Left forelimb (tissue), 1 donor: Measurements from ENCODE around the gene TMEM267.
"Not testable (repeated sequence)": the region's sequence is repeated elsewhere in the genome, so short reads cannot be mapped to it uniquely, and the experiment has no call there.

Experiments used
- DNase-seq: peaks from one replicate; pipeline ENCODE4 v3.0.0-alpha.2; 2018; ENCODE audit warnings: low spot score

Gene TMEM267

DNA sequence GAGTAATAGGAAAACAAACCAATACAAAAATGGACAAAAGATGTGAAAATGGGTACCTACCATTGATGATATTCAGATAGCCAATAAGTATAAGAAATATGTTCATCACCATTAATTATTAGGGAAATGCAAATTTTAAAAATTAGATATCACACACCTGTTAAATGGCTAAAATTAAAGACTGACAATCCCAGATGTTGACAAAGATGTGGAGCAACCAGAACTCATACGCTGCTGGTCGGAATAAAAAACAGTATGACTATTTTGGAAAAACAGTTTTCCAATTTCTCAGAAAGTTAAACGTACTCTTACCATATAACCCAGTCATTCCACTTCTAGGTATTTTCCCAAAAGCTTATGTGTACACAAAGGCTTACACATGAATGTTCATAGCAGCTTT is 27.1 kb downstream of the TMEM267 start:
- no peak for DNase-seq

GRCh38 chr5:43441575-43441974 is 42.1 kb downstream of the TMEM267 start:
- not testable (repeated sequence) for DNase-seq

DNA sequence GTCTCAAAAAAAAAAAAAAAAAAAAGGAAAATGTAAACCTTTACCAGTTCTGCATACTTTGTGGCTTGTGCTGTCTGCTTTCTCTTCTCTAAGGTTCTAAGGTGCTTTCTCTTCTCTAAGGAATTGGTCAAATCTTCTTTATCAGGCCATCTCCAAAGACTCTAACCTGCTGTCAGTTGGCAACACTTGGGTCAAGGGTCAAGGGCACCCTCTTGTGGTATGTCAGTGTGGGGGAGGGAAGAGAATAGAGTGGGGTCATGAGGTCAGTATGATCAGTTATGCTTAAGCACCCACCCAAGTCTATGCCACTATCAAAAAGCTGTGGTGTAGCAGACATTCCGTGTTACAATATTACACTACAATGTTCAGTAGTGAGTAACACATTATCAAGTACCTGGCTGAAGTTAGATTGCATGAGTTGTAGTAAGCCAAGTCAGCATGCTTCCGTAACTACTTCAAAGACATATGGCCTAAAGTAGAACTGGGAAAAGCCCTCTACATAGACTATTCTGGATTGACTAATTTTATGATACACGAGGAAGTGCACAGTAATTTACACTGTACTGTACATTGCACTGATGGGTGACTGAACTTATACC is 46.5 kb downstream of the TMEM267 start:
- no peak for DNase-seq

DNA sequence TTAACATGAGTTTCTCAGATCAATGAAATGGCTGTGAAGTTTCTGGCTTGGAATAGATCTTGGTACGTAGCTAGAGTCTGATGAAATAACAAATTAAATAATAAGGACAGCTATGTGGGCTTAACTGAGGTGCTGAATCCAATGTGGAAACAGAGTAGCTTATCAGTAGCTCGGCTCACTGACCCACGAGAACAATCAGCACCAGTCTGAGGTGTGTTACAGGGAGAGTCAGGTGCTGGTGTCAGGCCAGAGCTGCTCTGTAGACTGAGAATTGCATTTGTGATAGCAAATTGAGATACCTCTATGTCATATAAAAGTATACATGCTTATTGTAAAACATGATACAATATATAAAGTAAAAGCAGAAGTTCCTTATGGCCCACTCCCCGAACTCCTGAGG is 50.3 kb downstream of the TMEM267 start:
- no peak for DNase-seq

DNA sequence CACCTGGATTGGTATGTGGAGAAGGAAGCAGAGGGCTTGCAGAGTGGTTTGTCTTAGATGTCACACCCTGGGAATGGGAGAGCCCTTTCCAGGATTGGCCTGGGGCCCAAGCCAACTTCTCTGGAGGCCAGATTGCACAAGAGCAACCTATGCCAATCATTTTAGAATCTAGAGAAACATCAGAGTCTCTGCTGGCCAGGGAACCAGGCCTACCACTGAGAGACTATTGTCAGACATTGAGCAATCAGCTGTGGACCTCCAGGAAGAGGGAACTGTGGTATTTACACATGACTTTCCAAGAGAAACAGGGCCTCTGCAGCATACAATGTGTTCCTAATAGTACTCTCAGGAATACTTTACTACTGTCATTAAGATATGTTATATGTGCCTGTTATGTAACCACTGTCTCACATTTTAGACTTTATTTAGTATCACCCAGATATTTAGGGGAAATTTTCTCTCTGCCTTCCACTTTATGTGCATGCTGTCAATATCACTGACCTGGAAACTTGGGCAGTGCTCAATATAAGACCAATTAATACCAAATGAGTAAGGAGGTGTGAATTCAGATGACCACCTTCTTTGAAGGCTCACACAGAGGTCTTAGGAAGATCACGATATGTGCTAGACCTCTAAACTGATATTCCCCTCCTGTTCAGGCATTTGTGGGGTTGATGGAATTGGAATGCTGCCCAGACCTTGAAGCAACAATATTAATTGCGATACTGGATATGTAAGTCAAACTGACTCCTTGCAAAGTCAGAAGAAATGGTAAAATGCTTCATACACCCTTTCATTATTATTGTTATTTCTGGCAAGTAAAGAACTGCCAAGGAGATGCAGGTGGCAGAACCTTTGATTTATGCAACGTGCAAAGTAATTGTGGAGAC is 50.9 kb downstream of the TMEM267 start:
- no peak for DNase-seq

- DNase-seq: no peak
Measured at GRCh38 chr5:43429706-43430105, 54.0 kb downstream of the TMEM267 start.

DNA sequence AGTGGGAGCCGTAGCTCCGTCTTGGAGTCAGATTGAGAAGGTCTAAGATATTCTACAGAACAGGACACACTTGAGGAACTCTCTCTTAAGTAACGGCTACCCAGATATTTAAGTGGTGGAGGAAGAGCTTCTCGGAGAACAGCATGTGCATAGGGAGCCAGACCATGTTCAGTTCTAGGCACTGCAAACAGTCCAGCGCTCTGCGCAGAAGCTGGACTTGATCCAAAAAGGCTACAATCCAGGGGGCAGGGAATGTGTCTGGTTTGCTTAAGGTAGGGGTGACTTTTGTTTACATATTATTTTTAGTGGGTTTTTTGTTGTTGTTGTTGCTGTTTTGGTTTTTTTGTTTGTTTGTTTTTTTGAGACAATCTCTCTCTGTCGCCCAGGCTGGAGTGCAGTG is 54.6 kb downstream of the TMEM267 start:
- no peak for DNase-seq

DNA sequence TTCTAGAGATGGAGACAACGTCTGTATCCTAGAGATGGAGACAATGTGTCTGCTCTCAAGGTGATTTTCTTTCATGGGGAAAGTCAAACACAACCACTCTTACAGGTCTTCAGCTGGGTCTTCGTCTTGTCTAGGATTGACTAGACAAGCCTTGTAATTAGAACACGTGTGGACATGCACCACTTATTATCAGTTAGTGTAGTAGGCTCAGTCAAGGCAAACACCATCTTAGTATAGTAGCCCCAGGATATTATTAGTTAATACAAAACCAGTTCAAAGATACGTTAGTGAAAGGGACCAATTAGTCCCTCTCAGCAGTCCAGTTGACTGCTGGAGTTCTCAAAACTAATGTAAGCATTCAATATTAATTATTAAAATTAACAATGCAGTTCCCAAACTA is 56.4 kb downstream of the TMEM267 start:
- DNase-seq: no peak

DNA sequence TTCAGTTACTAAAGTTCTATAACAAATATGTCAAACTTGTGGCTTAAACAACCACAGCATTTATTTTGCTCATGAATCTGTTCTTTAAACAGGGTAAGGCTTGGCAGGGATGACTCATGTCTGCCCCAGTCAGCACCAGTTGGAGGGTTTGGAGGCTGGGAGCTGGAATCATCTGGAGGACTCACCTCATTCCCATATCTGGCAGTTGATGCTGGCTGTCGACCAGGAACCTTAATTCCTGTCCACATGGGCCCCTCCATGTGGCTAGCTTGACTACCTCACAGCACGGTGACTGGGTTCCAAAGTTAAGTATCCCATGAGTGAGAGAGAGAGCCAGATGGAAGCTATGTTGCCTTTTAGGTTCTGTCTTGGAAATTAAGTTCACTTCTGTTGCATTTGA is 57.7 kb downstream of the TMEM267 start:
- DNase-seq: no peak

GRCh38 chr5:43423086-43423485 is 60.6 kb downstream of the TMEM267 start:
- not testable (repeated sequence) for DNase-seq

DNA sequence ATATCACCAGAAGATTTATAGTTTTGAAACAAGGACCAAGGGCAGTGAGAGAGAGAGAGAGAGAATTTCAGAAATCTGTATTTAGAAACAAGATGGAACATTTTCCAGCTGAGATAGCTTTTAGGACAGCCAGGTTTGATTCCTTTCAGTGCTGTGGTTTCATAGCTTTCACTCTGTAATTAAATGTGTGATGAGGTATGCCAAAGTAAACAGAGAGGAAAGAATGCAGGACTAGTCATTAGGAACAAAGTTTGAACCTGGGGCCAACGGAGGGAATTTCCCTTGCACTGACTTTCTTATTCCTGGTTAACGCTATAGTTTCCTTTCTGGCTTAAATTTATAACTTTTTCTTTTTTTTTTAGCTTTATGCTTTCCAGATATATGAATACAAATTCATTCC is 61.5 kb downstream of the TMEM267 start:
- DNase-seq: no peak

DNA sequence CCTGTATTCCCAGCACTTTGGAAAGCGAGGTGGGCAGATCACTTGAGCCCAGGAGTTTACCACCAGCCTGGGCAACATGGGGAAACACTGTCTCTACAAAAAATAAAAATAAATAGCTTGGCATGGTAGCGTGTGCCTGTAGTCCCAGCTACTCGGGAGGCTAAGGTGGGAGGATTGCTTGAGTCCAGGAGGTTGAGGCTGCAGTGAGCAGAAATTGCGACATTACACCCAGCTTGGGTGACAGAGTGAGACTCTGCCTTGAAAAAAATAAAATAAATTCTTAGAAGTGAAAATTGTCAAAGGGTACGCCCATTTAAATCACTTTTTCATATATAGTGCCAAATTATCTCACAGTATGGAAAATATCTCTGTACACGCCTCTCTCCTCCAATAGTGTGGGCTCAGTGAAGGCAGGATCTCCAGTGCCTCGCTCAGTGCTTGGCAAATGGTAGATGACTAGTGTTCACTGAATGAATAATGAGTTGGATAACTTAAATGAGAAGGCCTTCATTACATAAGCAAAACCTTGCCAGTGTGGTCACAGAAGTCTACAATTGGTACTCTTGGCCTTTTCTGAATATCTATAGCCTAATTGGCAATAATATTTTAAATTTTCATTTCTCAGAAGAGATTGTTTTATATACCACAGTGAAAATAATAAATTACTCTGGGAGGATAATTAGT is 62.1 kb downstream of the TMEM267 start:
- no peak for DNase-seq

- DNase-seq: no peak
Measured at GRCh38 chr5:43420241-43420640, 63.4 kb downstream of the TMEM267 start.

GRCh38 chr5:43418561-43418960 is 65.1 kb downstream of the TMEM267 start:
- DNase-seq: no peak

DNA sequence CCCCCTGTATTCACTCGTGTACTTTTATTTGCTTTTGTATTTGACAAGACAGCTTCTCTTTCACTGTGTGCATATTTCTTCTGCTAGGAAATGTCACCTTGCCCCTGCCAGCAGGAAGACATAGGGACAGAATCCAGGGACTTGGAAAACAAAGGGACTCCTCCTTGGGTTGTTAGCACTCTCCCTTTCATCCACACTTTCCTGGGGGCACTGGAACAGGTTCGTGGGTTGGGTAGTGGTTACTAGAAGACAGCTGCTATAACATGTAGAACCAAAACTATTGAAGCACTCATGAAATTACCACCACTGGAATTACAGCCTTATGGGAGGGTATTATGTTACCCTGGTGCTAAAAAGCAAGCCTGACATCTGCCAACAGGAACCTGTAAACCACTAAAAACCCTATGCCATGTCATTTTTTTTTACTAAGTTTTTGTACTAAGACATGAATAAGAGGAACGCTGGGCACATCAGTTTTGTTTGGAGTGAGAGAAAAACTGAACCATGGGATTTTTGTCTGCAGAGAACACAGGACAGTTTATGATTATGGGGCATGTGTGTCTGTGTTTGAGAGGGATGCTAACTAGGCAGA is 66.8 kb downstream of the TMEM267 start:
- DNase-seq: no peak

DNA sequence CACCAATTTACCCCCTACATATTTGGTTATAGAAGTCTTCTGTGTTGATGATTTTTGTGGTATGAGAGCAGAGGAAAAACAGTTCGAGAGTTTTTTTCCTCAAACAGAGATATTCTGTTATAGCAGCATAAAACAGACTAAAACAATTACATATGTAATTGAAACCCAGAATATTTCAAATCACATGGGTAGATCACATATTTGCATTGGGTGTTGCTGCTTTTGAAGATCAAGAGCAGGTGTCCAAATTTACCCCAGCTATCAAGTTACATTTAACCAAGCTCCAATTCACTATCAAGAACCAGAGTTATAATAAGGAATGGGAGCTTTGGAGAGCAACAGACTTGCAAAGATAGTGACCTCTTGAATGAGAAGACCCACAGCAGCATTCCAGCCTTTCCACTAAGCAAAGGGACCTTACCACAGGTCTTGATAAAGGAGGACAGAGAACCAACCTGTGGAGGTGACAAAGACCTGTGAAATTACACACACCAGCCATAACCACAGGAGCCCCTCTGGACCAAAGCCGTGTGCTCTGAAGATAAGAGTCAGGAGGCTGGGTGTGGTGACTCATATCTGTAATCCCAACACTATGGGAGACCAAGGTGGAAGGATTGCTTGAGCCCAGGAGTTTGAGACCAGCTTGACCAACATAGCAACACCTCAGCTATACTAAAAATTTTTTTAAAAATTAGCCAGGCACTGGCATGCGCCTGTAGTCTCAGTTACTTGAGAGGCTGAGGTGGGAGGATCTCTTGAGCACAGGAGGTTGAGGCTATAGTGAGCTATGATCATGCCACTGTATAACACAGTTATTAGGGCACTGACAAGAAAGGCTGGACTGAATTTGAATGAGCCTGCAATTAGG is 67.5 kb downstream of the TMEM267 start:
- no peak for DNase-seq

DNA sequence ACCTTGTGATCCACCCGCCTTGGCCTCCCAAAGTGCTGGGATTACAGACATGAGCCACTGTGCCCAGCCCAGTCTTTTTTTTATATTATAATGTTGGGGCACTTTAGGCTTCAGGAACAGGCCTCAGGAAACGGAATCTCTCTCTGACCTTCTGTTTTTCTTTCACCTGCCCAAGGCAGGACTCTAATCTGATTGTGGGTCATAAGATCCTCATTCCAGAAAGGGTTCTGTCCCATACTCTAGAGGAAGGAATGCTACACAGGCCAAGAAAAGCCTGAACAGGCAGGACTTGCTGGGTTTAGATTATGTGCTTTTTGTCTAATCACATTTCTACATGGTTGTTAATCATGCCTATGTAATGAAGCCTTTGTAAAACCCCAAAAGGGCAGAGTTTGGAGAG is 69.7 kb downstream of the TMEM267 start:
- no peak for DNase-seq

DNA sequence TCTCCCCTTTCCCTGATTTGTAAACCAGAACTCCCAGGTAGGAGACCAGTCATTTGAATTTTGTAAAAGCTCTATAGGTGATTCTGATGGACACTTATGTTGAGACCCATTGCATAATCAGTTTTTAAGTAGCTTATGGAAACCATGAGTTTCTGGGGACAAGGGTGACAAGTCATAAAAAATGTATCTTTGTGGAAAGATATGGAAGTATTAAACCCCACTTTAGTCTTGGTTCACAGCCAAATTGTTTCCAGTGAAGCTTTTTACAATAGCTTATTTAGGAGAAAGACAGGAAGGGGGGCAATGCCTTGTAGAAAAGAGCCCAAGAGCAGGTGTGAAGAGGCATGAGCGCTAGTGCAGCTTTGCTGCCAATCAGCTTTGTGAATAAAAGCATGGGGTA is 71.0 kb downstream of the TMEM267 start:
- DNase-seq: no peak

DNA sequence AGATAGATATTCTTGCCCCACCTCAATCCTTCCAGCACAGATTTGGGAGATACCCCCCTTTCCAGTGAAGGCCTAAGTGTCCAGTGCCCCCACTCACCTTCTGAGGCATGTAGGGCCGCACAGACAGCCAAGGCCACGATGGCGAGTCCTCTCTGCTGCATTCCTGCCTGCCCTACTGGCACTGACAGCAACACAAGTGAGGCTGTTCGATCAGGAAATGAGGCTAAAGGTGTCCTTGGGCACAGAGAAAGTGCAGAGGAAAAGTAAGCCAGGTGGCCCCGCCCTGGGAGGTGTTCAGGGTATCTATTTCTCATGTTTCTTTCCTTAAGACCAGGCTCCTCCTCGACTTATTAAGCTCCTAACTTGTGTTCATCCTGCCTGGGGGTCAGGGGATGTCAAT is 71.5 kb downstream of the TMEM267 start, which contains the start of gene CCL28:
Gene CCL28, minus strand, starts transcription at position 236 of the 400 bp plus-strand sequence. Its CDS starts 75 bp downstream, at position 161.
- DNase-seq: no peak

DNA sequence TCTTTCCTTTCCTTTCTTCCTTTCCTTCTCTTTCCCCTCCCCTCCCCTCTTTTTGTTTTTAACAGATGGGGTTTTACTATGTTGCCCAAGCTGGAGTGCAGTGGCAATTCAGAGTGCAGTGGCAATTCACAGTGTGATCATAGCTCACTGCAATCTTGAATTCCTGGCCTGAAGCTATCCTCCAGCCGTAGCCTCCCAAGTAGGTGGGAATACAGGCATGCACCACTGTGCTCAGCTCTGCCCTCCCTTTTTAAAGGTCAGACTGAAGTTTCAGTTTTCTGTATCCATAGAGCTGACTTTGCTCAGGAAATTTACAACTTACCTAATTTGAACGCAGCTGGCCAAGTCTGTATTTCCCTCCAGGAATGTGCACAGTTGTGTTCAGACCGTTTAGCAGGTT is 72.2 kb downstream of the TMEM267 start:
- DNase-seq: no peak

- no peak for DNase-seq
Measured at GRCh38 chr5:43410414-43410813, 73.3 kb downstream of the TMEM267 start.
